Epithelial cell of proximal tubule (primary cell): Measurements from ENCODE around the gene SMG9. TPM values are rescaled to one million over a fixed set of nuclear protein-coding genes. Genes with fewer than 3 reads are reported as not detected.
"Not testable (repeated sequence)": the region's sequence is repeated elsewhere in the genome, so short reads cannot be mapped to it uniquely, and the experiment has no call there.

Experiments
- DNase-seq: peaks from one replicate; pipeline ENCODE4 v3.0.0-alpha.2; 2011; ENCODE audit warnings: low read depth
- H3K4me3 ChIP-seq: 2 replicates; pipeline ENCODE4 v1.5.1; 2011; ENCODE audit warnings: low read depth, mild to moderate bottlenecking, low read length
- CTCF ChIP-seq: conservative IDR thresholded peaks from 2 replicates; pipeline ENCODE4 v1.5.1; 2012; ENCODE audit warnings: low read depth, mild to moderate bottlenecking, low read length
- total RNA-seq: library from RNA; depleted of rRNA; stranded (reverse); fragments of >200 nt; gene quantifications from 2 replicates; pipeline ENCODE4 v1.2.3, GENCODE V29; 2015

Gene SMG9
- total RNA-seq, 1 donor from 2014 or later, result 29.9 TPM

DNA sequence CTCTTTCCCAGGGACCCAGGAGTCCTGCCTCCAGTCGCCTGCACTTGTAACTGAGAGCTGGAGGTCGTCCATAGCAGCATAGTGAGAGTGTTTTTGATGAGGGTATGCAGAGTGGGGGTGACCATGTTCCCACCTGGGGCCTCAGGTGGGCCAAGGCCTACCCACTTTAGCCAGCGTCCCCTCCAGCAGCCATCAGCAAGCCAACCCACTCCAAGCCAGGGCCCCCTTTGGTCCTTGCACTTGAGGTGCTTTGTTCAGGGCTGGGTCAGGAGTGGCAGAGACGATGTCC, 11.9 kb upstream of the SMG9 start:
- TF ChIP-seq CTCF, result no peak
- no peak overlapping the region for H3K4me3 ChIP-seq
- no peak for DNase-seq

DNA sequence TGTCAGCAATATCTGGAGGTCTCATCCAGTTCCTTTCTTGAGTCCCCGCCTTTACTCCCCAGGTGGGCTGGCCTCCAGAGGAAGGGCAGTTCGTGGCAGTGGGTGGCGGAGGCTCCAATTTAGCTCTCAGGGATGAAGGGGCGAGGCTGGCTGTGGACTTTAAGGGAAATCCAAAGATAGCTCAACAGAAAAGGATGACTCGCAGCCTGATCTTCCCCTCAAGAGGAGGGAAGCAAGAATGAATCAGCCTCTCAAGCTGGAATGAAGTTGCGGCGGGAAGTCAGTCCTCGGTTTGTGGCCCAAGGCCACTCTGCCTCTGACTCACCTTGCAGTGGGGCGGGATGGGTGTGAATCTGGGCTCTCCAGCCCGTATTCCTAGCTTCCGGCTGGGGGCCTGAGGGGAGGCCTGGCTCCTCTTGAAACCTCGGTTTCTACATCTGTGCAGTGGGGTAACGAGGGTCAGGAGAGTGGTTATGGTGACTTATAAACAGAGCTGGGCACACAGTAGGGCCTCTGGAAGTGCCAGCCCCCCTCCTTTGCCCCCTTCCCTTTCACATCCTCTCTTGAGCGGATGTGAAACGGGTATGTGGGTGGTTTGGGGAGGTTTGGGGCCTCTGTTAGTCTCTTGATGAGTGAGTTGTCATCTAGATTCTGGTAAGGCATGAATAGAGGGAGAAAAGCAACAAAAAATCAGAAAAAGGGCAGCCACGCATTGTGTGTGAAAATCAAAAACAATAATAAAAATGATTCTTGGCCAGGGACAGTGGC, 10.5 kb upstream of the SMG9 start:
- no peak for DNase-seq
- H3K4me3 ChIP-seq, result no peak overlapping the region
- no peak for TF ChIP-seq CTCF

- not testable (repeated sequence) for H3K4me3 ChIP-seq, DNase-seq
Measured at GRCh38 chr19:43764684-43765083, 9.9 kb upstream of the SMG9 start.

- H3K4me3 ChIP-seq, result no peak overlapping the region
- no peak for DNase-seq
- no peak for TF ChIP-seq CTCF
Measured at GRCh38 chr19:43763473-43763939, 8.7 kb upstream of the SMG9 start.

DNA sequence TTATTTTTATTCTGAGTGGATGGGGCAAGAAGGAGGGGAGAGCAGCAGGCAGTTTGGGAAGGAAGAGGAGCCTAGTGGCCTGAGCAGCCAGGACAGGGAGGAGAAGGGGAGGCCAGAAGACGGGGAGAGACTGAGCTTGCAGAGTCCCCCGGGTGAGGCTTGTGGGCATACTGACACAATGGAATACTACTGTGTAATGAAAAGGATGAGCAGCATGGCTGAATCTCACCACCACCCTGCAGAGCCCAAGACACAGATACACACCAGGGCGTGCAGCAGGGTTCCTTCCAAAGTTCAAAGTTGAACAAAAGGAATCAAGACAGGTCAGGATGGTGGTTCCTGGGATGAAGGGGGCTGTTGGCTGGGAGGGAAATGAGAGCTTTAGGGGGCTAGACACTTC, 8.1 kb upstream of the SMG9 start:
- no peak for TF ChIP-seq CTCF
- no peak for DNase-seq
- H3K4me3 ChIP-seq, result no peak overlapping the region

DNA sequence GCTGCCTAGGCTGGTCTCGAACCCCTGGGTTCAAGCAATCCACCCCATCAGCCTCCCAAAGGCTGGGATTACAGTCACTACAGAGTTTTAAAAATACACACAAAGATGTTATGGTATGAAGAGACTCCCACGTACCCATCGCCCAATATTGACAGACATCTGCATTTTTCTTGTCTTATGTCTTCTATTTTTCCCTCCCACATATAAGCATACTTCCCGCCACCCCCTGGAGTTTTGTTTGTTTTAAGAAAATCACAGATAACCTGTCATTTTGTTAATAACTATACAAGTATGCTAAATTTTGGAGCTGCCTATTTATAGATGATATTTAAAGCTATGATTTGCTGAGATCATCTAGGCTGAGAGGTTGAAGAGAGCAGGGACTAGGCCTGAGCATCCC, 6.2 kb upstream of the SMG9 start:
- no peak overlapping the region for H3K4me3 ChIP-seq
- DNase-seq, result no peak
- no peak for TF ChIP-seq CTCF

DNA sequence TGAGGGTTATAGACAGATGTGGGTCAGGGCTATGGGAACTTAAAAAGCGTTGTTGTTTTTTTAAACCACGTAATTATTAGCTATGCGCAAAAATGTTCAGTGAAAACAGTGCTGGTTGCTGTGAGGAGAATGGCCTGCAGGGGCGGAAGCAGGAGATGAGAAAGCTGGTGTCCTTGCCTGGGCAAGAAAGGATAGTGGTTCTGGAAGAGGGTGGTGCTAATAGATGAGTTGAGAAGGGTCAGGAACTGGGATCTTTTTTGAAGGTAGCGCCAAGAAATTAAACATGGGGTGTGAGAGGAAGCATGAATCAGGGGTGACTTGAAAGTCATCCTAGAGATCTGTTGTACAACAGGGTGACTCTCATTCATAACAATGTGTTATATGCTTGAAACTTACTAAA, 4.8 kb upstream of the SMG9 start:
- no peak for DNase-seq
- H3K4me3 ChIP-seq, result no peak overlapping the region
- peak; percentile 14 for TF ChIP-seq CTCF
